NCI-H2196 (cell line): ENCODE data around the gene MB21D2.

Source experiments
- DNase-seq: peaks from one replicate; lab custom pipeline; 2025; ENCODE audit not compliant: unreplicated experiment; lab: John Stamatoyannopoulos, UW

MB21D2 gene

DNA sequence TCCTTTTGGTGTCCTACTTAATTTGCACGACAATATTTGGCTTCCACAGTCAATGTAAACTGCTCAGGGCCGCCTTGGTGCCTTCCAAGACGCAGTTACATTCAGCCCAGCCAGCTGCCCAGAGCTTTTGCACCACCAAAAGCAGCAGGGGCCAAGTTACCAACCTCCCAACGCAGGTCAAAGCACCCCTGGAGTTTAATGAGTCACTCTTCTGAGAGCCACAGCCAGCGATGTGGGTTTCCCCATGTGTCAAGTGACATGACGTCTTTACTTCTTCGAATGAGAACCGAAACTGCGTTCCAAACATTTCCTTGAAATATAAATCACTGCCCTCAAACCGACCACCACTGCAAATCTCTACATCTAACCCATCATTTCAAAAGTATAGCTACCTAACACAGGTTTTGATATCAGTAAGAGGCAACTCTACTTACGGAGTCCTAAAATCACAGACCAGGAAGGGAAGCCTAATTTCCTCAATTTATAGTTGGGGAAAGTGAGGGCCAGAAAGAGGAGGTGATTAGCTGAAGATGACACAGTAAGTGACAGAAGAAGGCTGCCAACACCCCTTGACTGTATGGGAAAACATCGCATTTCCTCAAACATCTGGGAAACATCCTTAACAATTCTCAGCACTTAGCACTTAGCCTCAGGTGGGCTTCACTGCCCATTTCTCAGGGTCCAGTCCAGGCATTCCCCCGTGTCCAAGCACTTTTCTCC is 24.5 kb downstream of the MB21D2 start:
- DNase-seq = no peak

DNA sequence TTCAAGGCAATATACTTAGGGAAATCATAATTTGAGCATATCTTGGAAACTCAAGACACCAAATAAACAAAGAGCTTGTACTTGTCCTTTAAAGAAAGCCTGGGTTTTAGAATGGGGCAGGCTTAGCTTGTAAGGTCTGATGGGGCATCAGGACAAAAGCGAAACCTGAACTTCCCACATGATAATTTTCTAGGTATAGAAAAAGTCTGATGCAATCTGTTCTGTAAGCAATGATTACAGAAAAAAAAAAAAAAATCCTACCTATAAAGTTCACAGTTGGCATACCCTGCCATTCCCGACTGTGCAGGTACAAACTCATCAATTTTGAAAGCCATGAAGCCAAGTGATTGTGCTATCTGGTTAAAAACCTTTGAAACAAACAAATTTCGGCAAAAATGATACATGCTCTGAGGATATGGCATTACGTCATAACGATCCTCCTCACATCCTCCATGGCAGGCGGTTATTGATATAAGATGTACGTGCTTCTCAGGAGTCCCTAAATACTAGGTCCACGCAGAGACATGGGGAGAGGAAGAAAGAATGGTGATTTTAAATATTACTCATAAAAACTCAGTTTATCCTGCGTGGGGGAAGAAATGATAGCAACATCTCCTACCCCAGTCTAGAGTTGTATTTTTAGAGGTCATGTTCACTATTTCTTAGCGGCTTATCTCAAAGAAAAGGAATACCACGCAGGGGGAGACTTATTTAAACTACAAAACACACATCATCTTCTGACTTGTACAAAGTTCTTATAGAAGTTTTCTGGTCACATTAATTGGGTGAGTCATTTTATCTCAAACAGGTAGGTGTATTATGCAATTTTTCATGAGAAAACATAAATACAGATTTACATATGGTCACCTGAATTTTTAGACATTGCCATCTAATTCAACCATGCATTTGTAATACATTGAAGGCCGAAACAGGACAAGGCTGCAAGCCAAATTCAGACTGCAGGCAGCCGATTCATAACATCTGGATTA is 27.0 kb downstream of the MB21D2 start:
- DNase-seq = no peak

DNA sequence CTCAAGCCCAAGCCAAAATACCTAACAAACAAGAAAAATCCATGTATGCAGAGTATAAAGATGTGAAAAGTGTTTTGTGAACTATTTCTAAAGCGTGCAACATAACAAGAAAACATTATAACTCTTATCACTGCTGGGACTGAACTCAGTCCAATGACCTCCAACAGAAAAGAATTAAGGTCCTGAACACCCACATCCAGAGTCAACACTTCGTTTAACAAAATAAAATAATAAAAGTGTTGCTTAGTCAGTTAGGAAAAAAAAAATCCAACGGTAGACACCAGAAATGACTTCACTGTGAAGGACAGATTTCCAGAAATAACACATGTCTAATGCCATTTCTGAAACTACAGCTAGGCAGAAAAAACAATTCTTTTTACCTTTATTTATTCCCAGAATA is 28.0 kb downstream of the MB21D2 start:
- no peak for DNase-seq

DNA sequence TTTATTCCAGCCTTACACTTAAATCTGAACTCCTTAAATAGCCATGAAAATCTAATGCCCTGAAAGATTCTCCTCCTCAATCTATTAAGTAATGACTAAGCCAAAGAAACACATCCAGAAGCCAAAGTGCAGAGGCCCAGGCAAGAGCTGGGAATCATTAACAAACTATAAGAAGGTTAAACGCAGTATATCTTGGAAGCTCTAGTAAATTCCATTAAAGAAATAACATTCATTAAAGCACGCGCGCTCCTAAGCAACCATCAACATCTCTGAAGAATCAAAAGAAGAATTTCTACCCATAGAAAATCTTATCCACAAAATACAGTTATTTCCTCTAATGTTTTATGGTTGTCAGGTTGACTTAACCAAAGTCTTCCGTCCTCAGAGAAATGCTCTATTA is 29.5 kb downstream of the MB21D2 start:
- no peak for DNase-seq

DNA sequence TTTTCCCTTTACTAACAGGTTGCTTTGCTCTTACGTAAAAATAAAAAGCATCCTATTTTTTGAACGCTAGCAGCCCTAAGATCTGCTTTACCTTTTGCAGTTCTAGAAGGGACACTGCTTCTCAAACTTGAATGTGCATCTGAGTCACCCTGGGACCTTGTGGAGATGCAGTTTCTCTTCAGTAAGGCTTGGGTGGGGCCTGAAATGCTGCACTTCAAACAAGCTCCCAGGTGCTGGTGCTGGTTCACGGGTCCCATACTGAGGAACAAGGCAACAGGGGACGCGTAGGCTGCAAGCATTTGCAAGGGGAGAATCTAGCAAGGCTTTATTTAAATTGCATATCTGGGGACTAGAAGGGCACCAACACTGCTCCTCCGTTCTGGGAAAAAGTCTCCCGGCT is 30.0 kb downstream of the MB21D2 start:
- no peak for DNase-seq

DNA sequence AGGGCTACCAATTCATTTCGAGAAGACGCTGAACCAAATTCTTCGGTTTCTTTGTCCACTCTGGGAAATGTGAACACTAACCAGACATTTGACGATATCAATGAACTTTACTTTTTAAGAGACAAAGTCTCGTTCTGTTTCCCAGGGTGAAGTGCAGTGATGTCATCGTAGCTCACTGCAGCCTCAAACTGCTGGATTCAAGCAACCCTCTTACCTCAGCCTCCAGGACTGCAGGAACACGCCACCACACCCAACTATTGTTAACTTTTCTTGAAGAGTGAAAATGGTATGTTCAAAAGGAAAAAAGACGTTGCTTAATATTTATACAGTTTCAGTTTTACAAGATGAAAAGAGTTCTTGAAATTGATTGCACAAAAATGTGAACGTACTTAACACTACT is 30.6 kb downstream of the MB21D2 start:
- no peak for DNase-seq

DNA sequence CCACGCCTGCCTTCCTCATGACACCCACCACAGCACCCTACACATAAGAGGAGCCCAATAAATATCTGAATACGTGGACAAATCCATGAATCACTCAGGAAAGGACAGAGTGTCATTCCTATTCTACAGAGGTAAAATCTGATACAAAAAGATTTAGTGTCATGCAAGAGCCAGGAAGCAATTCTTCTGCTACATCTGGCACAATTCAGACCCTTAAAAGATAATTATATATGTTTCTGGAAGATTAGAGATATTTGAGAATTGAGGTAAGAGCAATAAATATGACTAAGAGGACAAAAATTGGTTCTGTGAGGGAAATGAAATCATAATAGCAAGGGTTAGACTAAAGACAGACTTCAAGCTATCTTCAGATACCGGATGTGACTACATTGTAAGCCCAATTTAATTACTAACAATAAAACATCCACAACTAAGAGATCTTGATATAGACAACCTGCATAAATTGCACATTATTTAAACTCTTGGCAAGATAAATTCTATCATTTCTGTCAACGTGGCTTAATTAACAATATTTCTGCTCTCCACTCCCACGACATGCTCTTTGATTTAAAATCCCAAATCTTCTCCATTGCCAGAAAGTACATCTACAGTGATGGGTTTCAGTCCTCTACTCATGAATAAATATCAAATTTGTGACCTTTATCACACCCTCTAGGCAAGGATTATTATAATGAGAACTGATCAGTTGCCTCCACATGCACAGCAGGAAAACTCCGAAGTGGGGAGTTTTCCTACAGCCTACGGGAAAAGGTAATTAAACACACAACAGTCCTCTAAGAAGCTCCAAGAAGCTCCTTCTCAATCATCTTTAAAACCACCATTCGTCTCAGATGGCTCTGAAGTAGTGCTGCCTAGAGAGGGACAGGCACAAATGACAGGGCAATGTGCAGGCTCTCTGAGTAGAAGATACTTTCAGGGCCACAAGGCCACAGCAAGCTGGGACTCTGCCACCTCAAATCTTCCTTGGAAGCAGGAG is 32.6 kb downstream of the MB21D2 start:
- no peak for DNase-seq

DNA sequence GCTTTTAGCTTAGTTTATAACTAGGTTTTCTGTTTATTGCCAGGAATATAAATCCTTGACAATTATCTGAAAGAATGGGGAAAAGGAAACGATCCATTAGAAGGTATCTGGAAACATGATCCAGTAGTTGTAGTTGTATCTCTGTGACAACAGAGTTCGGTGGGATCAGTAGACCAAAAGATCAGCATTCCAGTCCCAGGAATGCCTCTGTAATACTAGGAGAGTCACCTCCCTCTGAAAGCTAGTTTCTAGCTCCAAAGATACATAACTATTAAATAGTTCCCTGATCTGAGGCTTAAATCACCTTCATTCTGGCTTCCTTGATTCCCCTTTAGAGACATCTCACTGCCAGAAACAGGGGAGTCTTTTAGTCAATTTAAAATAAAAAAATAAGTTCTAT is 34.1 kb downstream of the MB21D2 start:
- no peak for DNase-seq

DNA sequence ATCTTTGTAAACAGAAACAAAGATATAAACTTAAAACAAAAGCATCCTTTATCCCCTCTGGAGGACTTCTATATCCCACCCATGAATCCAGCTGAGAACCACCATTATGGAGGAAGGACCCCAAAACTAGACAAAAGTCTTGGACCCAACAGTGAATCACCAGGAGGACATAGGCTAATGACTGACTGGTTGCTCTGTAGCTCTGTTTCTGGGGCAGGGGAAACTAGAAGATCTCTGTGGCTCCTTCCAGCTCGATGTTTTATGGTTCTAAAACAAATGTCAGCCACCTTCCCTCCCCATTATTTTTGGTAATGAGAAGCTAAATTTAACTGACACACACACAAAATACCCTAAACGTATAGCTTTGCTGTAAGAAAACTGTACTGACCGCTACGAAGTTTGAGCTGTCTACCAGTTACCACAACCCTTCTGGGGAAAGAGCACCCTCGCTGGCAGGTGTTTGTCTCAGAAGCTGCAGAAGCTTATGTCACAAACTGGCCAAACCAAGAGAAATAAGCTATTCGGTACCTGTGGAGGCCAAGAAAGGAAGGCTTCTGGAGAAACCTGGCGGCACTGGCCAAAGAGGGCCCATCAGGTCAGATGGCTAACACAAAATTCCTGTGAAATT is 36.4 kb downstream of the MB21D2 start:
- no peak for DNase-seq

DNA sequence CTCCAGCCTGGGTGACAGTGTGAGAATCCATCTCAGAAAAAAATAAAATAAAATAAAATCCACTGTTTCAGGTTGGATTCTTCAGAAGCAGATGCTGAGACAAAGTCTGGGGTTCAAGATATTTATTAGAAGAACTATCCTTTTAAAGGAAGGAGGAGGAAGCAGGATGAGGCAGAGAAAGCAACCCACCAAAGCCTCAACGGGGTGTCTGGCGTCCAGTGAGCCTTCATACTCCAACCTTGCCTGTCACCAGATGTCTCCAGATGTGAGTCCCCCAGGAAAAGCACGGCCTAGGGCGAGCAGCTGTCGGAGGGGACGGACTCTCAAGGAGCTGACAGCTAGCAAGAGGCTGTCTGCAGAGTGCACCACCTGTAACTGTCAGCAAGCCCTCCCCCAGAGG is 37.3 kb downstream of the MB21D2 start:
- DNase-seq = no peak

DNA sequence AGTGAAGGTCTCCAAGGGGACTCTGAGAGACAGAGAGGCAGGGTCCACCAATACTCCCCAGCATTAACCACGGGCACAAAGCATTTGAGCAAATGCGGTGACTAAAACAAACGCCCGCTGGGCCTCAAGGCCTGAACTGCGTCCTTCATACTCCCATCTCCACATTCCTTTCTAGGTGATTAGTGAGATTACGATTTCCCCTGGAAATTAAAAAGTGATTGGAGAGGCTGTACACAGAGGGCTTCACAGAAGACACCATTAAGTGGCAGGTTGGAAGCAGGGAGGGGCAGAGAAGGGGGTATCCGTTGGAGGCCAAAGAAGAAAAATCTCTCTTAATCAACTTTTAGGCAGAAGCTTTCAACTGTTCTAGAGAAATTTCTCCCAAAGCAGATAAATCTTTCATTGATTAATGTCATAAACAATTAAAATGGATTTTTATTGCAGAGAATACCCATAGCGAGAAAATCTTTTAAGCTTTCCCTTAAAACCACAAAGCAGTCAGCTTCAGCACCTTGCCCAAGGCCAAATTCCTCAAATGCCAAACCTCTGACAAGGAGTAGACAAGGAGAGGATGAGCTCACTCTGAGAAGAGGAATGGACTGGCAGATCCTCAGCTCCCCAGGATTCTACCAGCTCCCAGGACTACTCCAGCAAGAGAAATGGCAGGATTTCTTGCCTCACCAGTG is 38.2 kb downstream of the MB21D2 start:
- peak; percentile 53 for DNase-seq

DNA sequence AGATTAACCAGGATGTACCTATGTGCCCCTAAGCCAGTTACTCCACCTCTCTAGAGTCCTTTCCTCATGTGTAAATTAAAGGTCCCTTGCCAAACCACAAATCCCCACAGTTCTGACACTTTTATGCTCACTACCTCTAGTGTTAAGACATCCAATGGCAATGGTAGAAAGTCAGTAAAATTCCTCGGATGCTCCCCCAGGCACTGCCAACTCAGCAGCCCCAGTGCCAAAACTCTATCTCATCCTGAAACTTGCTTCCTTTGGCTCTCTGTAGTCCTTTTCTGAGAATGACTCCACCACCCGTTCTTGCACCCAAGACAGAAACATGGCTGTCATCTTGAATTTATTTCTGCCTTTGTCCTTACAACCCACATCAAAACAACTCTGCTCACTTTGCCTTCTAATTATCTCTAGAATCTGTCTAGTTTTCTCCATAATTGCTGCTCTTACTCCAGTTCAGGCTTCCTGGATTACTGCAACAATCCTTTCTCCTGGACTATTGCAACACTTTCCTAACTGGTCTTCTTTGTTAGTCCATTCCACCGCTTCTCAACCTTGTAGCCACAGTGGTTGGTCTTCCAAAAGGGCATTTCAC is 41.6 kb downstream of the MB21D2 start:
- no peak for DNase-seq

DNA sequence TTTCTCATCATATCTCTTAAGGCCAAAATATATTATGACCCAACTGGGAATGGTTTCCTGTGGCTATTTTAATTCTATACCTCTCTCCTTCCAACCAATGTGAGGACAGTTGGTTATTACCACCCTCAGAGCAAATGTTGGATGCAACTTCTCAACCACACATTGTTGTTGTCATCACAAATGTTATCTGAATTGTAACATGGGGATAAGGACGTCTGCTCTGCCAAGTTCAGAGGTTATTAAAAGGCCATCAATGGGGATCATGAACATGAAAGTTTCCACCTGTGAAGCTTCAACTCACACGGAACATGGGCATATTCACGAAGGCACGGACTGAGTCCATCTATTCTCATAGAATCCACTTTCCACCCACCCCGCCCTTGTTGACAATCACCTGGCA is 46.8 kb downstream of the MB21D2 start:
- no peak for DNase-seq

DNA sequence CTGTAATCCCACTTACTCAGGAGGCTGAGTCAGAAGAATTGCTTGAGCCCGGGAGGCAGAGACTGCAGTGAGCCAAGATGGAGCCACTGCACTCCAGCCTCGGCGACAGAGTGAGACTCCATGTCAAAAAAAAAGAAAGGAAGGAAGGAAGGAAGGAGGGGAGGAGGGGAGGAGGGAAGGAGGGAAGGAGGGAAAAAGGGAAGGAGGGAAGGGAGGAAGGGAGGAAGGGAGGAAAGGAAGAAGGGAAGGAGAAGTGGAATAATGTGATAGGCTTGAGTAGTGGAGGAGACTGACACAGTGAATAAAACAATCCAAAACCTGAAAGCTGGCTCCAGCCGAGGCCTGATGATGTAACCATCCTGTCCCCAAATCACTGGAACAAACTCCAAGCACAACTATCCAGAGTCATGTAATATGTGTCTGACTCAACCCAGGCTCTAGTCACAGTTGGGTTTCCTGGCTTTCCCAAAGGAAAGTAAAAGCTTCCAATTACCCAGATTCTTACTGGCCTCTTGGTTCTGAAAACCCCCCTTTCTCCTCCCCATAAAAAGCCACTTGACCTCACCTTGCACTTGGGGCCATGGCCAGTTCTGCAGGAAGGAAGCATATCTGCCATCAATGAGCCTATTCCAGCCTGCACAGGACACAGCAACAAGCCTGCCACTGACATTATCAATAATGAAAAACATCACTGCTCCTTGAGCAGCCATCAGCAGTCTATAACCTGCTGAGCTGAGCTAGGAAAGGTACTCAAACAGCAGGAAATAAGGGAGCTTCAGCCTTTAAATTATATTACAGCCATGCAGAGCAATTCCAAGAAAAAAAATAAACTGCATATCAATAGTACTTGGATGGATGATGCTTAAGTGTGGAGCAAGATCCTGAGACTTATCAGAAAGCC is 48.3 kb downstream of the MB21D2 start:
- no peak for DNase-seq

DNA sequence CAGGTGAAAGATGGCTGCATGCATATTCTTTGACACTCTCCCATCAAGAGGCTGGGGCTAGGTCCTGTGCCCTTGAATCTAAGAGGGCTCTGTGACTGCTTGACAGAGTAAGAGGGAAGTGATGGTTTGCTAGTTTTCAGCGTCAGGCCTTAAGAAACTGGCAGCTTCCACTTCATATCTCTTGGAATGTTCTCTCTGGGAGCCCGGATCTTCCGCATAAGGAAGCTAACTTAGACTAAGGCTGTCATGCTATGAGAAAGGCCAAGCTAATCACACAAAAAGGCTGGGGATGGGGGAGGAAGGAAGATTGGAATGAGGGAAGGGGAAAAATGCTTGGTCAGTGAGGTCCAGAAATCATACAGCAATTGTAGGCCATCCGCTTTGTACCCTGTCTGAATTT is 50.0 kb downstream of the MB21D2 start:
- no peak for DNase-seq

DNA sequence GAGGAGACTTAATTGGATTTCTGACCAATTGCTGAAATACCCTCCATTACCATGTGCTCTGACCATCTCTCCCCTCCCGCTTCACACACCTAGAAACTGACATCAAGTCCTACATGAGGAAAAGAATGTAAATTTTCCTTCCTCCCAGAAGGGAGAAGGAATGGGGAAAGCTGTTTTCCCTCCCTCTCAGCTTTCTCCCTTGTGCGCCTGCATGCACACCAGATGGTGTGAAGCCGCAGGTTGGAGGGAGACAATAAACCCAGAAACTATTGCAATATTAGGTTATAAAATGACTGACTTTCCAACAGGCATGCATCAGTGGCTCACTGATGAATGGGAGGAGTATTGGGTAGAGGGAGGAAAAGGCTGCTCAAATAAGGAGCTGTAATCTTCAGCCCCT is 50.9 kb downstream of the MB21D2 start:
- DNase-seq = no peak

DNA sequence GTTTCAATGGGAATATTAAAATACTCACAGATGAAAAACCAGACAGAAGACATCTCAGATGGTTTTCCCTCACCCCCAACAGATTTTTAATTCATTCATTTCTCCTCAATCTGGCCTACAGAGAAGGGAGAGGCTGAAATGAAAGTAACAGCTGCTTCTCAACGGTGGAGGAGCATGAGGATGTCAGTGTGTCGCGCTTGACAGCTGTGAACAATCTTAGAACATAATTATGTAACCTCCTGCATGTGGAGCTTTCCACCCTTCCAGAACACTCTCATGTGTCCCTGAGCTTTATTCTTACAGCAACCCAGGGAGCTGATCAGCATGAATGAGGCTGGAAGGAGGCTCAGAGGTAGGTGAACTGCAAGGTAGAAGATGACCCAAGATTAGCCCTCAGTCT is 52.7 kb downstream of the MB21D2 start:
- DNase-seq = no peak

DNA sequence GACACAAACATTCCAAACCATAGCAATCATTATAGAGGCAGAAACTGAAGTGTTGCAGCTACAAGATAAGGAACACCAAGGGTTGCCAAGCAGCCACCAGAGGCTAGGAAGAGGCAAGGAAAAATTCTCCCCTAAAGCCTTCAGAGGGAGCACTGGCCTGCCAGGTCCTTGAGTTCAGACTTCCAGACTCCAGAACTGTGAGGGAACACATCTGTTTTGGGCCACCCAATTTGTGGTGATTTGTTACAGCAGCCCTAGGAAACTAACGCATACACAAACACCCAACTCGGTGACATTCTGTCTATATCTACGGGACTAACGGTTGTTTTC is 54.6 kb downstream of the MB21D2 start:
- no peak for DNase-seq
